G401 (cell line): Measurements from ENCODE around the gene SGPL1. TPM values are rescaled to one million over a fixed set of nuclear protein-coding genes. Genes with fewer than 3 reads are reported as not detected.

Source experiments
- DNase-seq: peaks from one replicate; pipeline ENCODE4 v3.0.0-alpha.2; 2015; ENCODE audit warnings: low spot score
- in situ Hi-C: cut with HindIII; loops from 2 replicates; pipeline ENCODE4 v1.10.0; 2016; ENCODE audit warnings: low sequenced_read_pairs, mixed read lengths
- total RNA-seq: library from RNA; depleted of rRNA; stranded (reverse); fragments of >200 nt; shearing (Covaris generic); gene quantifications from 2 replicates; pipeline ENCODE4 v1.2.3, GENCODE V29; 2014

The SGPL1 gene
- total RNA-seq, 1 experiment from 2014 or later: 51.2 TPM

- no peak for DNase-seq
- in situ Hi-C loops: no loop called here
Observed at GRCh38 chr10:70779511-70780369, 36.0 kb upstream of the SGPL1 start.

- in situ Hi-C loops: no loop called here
- no peak for DNase-seq
Observed at GRCh38 chr10:70780370-70780760, 35.4 kb upstream of the SGPL1 start.

- in situ Hi-C loops: no loop called here
- no peak for DNase-seq
Observed at GRCh38 chr10:70780772-70781171, 35.0 kb upstream of the SGPL1 start.

- in situ Hi-C loops: no loop called here
- no peak for DNase-seq
Observed at GRCh38 chr10:70781461-70782051, 34.2 kb upstream of the SGPL1 start.

GRCh38 chr10:70782086-70782745 is 33.5 kb upstream of the SGPL1 start:
- DNase-seq: no peak
- in situ Hi-C loops: no loop called here

GRCh38 chr10:70782746-70783680 is 32.7 kb upstream of the SGPL1 start:
- in situ Hi-C loops: no loop called here
- no peak for DNase-seq

GRCh38 chr10:70784016-70784415 is 31.7 kb upstream of the SGPL1 start:
- DNase-seq: no peak
- in situ Hi-C loops: no loop called here

GRCh38 chr10:70784471-70784870 is 31.3 kb upstream of the SGPL1 start:
- no peak for DNase-seq
- in situ Hi-C loops: no loop called here

- no peak for DNase-seq
- in situ Hi-C loops: no loop called here
Observed at GRCh38 chr10:70785190-70785589, 30.6 kb upstream of the SGPL1 start, which contains the start of gene TBATA. TBATA (minus strand) TSS chr10:70785377; CDS start chr10:70783379, 1,998 bp downstream.

GRCh38 chr10:70786799-70787415 is 28.8 kb upstream of the SGPL1 start:
- in situ Hi-C loops: no loop called here

GRCh38 chr10:70791386-70792039 is 24.2 kb upstream of the SGPL1 start:
- in situ Hi-C loops: no loop called here
- DNase-seq: no peak

More at GRCh38 chr10:70786799-70787415, 28.8 kb upstream of the SGPL1 start:
- no peak for DNase-seq

- in situ Hi-C loops: no loop called here
Observed at GRCh38 chr10:70795613-70796012, 20.1 kb upstream of the SGPL1 start.

GRCh38 chr10:70797840-70798239 is 17.9 kb upstream of the SGPL1 start:
- in situ Hi-C loops: no loop called here
- no peak for DNase-seq

More at GRCh38 chr10:70795613-70796012, 20.1 kb upstream of the SGPL1 start:
- DNase-seq: no peak

GRCh38 chr10:70799124-70799523 is 16.6 kb upstream of the SGPL1 start:
- no peak for DNase-seq
- in situ Hi-C loops: no loop called here

- DNase-seq: no peak
- in situ Hi-C loops: no loop called here
Observed at GRCh38 chr10:70801854-70802253, 13.9 kb upstream of the SGPL1 start.

- in situ Hi-C loops: no loop called here
- DNase-seq: peak; percentile 85
Observed at GRCh38 chr10:70803775-70804420, 11.8 kb upstream of the SGPL1 start.

GRCh38 chr10:70804421-70804808 is 11.3 kb upstream of the SGPL1 start:
- DNase-seq: no peak
- in situ Hi-C loops: no loop called here
